ENCODE measurements around the gene ITFG2. TPM values are rescaled to one million over a fixed set of nuclear protein-coding genes. Genes with fewer than 3 reads are reported as not detected.

Gene ITFG2
- total and polyA plus RNA-seq, 2 experiments from 2014 or later: 17.3 to 32.6 TPM

GRCh38 chr12:2829275-2829674 is 16.8 kb downstream of the ITFG2 start:
- Histone ChIP-seq H2AFZ (no peak overlapping the region), H3K4me3 (no peak overlapping the region), H3K36me3 (ENCODE audit: insufficient read depth) (peaks cover 10% of the 10 kb centered on the region), H3K79me2 (replicated peaks; ENCODE audit: insufficient read depth) (no peaks in the 10 kb centered on the region), H3K27ac (ENCODE audit: low read depth) (no peak overlapping the region), H4K20me1 (replicated peaks; ENCODE audit: insufficient read depth) (peaks cover 5% of the 10 kb centered on the region; the same call in 1 of the 2 replicates), H3K27me3 (ENCODE audit: insufficient read depth) (no peaks in the 10 kb centered on the region), H3K9me2 (ENCODE audit: insufficient read depth) (no peaks in the 10 kb centered on the region), H3F3A (replicated peaks; ENCODE audit: low read depth) (peaks cover 5% of the 10 kb centered on the region; the same call in 1 of the 2 replicates), H3K4me1 (ENCODE audit: insufficient read depth) (peaks cover 14% of the 10 kb centered on the region), H3K4me2 (no peak overlapping the region)
- Mint-ChIP-seq H3K27ac (no peak overlapping the region), H3K4me3 (no peak overlapping the region), H3K4me1 (peaks cover 37% of the 10 kb centered on the region), H3K9me3 (no peaks in the 10 kb centered on the region), H3K36me3 (ENCODE audit: low read depth) (peaks cover 41% of the 10 kb centered on the region), H3K27me3 (ENCODE audit: insufficient read depth, low read depth, poor library complexity) (peaks cover 7% of the 10 kb centered on the region)
- no peak for ATAC-seq
- TF ChIP-seq CREB1 (CRISPR knock-in tag; IDR thresholded peaks at IDR 0.05; ENCODE audit: low read depth) (no peak), EZH2 (IDR thresholded peaks at IDR 0.05; ENCODE audit: low read depth, unreplicated experiment) (no peak), JUNB (IDR thresholded peaks at IDR 0.05; ENCODE audit: unreplicated experiment) (no peak), EZH2phosphoT487 (IDR thresholded peaks at IDR 0.05; ENCODE audit: unreplicated experiment) (no peak), NANOG (IDR thresholded peaks at IDR 0.05; ENCODE audit: borderline replicate concordance) (no peak), ZNF331 (CRISPR knock-in tag; IDR thresholded peaks at IDR 0.05; ENCODE audit: low read depth) (no peak), REST (IDR thresholded peaks at IDR 0.05; ENCODE audit: unreplicated experiment) (no peak), ZNF114 (CRISPR knock-in tag; IDR thresholded peaks at IDR 0.05) (no peak), STAT1 (IDR thresholded peaks at IDR 0.05; ENCODE audit: unreplicated experiment) (no peak)
- no peak for DNase-seq (ENCODE audit: low spot score)

- no peak overlapping the region for H3K27ac ChIP-seq (ENCODE audit: low read depth)
- 0 out of 2 replicates have a peak, but pooled peaks cover 3% of the 10 kb centered on the region for H3F3A ChIP-seq (replicated peaks; ENCODE audit: low read depth)
- no peaks in the 10 kb centered on the region for H3K9me3 Mint-ChIP-seq
- H3K27me3 Mint-ChIP-seq (ENCODE audit: insufficient read depth, low read depth, poor library complexity): peaks cover 11% of the 10 kb centered on the region
- H3K4me3 Mint-ChIP-seq: no peak overlapping the region
- no peak overlapping the region for H3K4me2 ChIP-seq
- no peaks in the 10 kb centered on the region for H3K79me2 ChIP-seq (replicated peaks; ENCODE audit: insufficient read depth)
- H4K20me1 ChIP-seq (replicated peaks; ENCODE audit: insufficient read depth): peaks cover 5% of the 10 kb centered on the region; the same call in 1 of the 2 replicates
- H3K27ac Mint-ChIP-seq: no peak overlapping the region
- H3K4me1 ChIP-seq (ENCODE audit: insufficient read depth): peaks cover 12% of the 10 kb centered on the region; the same call in 1 of the 2 replicates
- peaks cover 17% of the 10 kb centered on the region for H3K36me3 Mint-ChIP-seq (ENCODE audit: low read depth)
- H3K27me3 ChIP-seq (ENCODE audit: insufficient read depth): no peaks in the 10 kb centered on the region
- DNase-seq (ENCODE audit: low spot score): no peak
- ATAC-seq: no peak
- peaks cover 19% of the 10 kb centered on the region for H3K4me1 Mint-ChIP-seq
- no peaks in the 10 kb centered on the region for H3K9me2 ChIP-seq (ENCODE audit: insufficient read depth)
- H3K36me3 ChIP-seq (ENCODE audit: insufficient read depth): peaks cover 1% of the 10 kb centered on the region; the same call in 1 of the 2 replicates
- H3K4me3 ChIP-seq: no peak overlapping the region
- H2AFZ ChIP-seq: no peak overlapping the region
- no peak for TF ChIP-seq CREB1 (CRISPR knock-in tag; IDR thresholded peaks at IDR 0.05; ENCODE audit: low read depth)
- TF ChIP-seq STAT1 (IDR thresholded peaks at IDR 0.05; ENCODE audit: unreplicated experiment): no peak
- TF ChIP-seq REST (IDR thresholded peaks at IDR 0.05; ENCODE audit: unreplicated experiment): no peak
These were observed 20.2 kb downstream of the ITFG2 start for GRCh38 chr12:2832550-2833127.

Measured in GM23338 (cell line).